ENCODE results near the gene FARSB. TPM values are rescaled to one million over a fixed set of nuclear protein-coding genes. Genes with fewer than 3 reads are reported as not detected.

Gene FARSB
- total and polyA plus RNA-seq, 4 donors = 9.5 to 17.0 (median 15.5) TPM

GRCh38 chr2:222561151-222561550 is 94.7 kb downstream of the FARSB start:
- Histone ChIP-seq H3K36me3 (ENCODE audit: control insufficient read depth in 4 of 4, insufficient read depth in 4 of 4, low read length in 4 of 4) (no peaks in the 10 kb centered on the region), H3K9me3 (ENCODE audit: control insufficient read depth in 4 of 4, insufficient read depth in 3 of 4, low read length in 3 of 4) (peaks cover 0 to 2% (median 0%) of the 10 kb centered on the region in 4 donors), H3K27ac (ENCODE audit: low read depth in 1 of 2, low read length in 1 of 2) (no peak overlapping the region), H3K4me3 (no peak overlapping the region), H3K4me1 (ENCODE audit: control insufficient read depth in 5 of 5, insufficient read depth in 5 of 5, low read length in 5 of 5) (no peaks in the 10 kb centered on the region), H3K9ac (ENCODE audit: insufficient read depth in 1 of 2, low read length in 2 of 2) (no peak overlapping the region), H3K27me3 (ENCODE audit: control insufficient read depth in 3 of 3, insufficient read depth in 3 of 3, low read length in 2 of 3) (no peaks in the 10 kb centered on the region)
- ATAC-seq (ENCODE audit: insufficient read depth, low FRiP score) (no peak), DNase-seq (no peak)
- TF ChIP-seq CTCF (IDR thresholded peaks at IDR 0.05; ENCODE audit: control extremely low read depth, extremely low read depth) = no peak
- WGBS, 2 donors = 93 to 95% methylated on average over 4 of the region's 4 CpGs

- WGBS, 2 donors = 53 to 57% methylated on average over 7 of the region's 7 CpGs
- ATAC-seq (ENCODE audit: insufficient read depth, low FRiP score) (no peak), DNase-seq (peak in 1 of 3 donors; percentile 34)
- Histone ChIP-seq H3K27ac (ENCODE audit: low read depth in 1 of 2, low read length in 1 of 2) (no peak overlapping the region), H3K27me3 (ENCODE audit: control insufficient read depth in 3 of 3, insufficient read depth in 3 of 3, low read length in 2 of 3) (no peaks in the 10 kb centered on the region), H3K9me3 (ENCODE audit: control insufficient read depth in 4 of 4, insufficient read depth in 3 of 4, low read length in 3 of 4) (peaks cover 0 to 2% (median 0%) of the 10 kb centered on the region in 4 donors), H3K9ac (ENCODE audit: insufficient read depth in 1 of 2, low read length in 2 of 2) (no peak overlapping the region), H3K4me3 (no peak overlapping the region), H3K4me1 (ENCODE audit: control insufficient read depth in 5 of 5, insufficient read depth in 5 of 5, low read length in 5 of 5) (no peaks in the 10 kb centered on the region), H3K36me3 (ENCODE audit: control insufficient read depth in 4 of 4, insufficient read depth in 4 of 4, low read length in 4 of 4) (no peaks in the 10 kb centered on the region)
- TF ChIP-seq CTCF (IDR thresholded peaks at IDR 0.05; ENCODE audit: control extremely low read depth, extremely low read depth) = no peak
These were observed 101.4 kb downstream of the FARSB start for GRCh38 chr2:222554517-222554916.

- Histone ChIP-seq H3K36me3 (ENCODE audit: control insufficient read depth in 4 of 4, insufficient read depth in 4 of 4, low read length in 4 of 4) (no peaks in the 10 kb centered on the region), H3K27ac (ENCODE audit: low read depth in 1 of 2, low read length in 1 of 2) (no peak overlapping the region), H3K27me3 (ENCODE audit: control insufficient read depth in 3 of 3, insufficient read depth in 3 of 3, low read length in 2 of 3) (no peaks in the 10 kb centered on the region), H3K9me3 (ENCODE audit: control insufficient read depth in 4 of 4, insufficient read depth in 3 of 4, low read length in 3 of 4) (no peaks in the 10 kb centered on the region), H3K9ac (ENCODE audit: insufficient read depth in 1 of 2, low read length in 2 of 2) (no peak overlapping the region), H3K4me1 (ENCODE audit: control insufficient read depth in 5 of 5, insufficient read depth in 5 of 5, low read length in 5 of 5) (peaks cover 0 to 31% (median 6%) of the 10 kb centered on the region in 5 donors), H3K4me3 (no peak overlapping the region)
- no peak for TF ChIP-seq CTCF (IDR thresholded peaks at IDR 0.05; ENCODE audit: control extremely low read depth, extremely low read depth)
- no peak for ATAC-seq (ENCODE audit: insufficient read depth, low FRiP score)
- DNase-seq = peak; percentile 60 to 82 (median 74)
- 66 to 82% methylated on average over 3 of the region's 3 CpGs for WGBS, 2 donors
These were observed 106.9 kb downstream of the FARSB start for GRCh38 chr2:222548992-222549391.

GRCh38 chr2:222547083-222547482 is 108.8 kb downstream of the FARSB start:
- ATAC-seq (ENCODE audit: insufficient read depth, low FRiP score) (no peak), DNase-seq (no peak)
- H3K36me3 ChIP-seq (ENCODE audit: control insufficient read depth in 4 of 4, insufficient read depth in 4 of 4, low read length in 4 of 4) = no peaks in the 10 kb centered on the region
- no peaks in the 10 kb centered on the region for H3K9me3 ChIP-seq (ENCODE audit: control insufficient read depth in 4 of 4, insufficient read depth in 3 of 4, low read length in 3 of 4)
- H3K27me3 ChIP-seq (ENCODE audit: control insufficient read depth in 3 of 3, insufficient read depth in 3 of 3, low read length in 2 of 3) = no peaks in the 10 kb centered on the region
- H3K4me3 ChIP-seq = no peak overlapping the region
- peaks cover 0 to 31% (median 6%) of the 10 kb centered on the region in 5 donors for H3K4me1 ChIP-seq (ENCODE audit: control insufficient read depth in 5 of 5, insufficient read depth in 5 of 5, low read length in 5 of 5)
- no peak overlapping the region for H3K27ac ChIP-seq (ENCODE audit: low read depth in 1 of 2, low read length in 1 of 2)
- H3K9ac ChIP-seq (ENCODE audit: insufficient read depth in 1 of 2, low read length in 2 of 2) = no peak overlapping the region
- TF ChIP-seq CTCF (IDR thresholded peaks at IDR 0.05; ENCODE audit: control extremely low read depth, extremely low read depth) = no peak
- WGBS, 2 donors = 87 to 89% methylated on average over 5 of the region's 5 CpGs
